GM21619 (cell line): ENCODE results near the gene SLC7A1.

Source experiments
- ATAC-seq: cut with Tn5 transposase; IDR thresholded peaks from one replicate; pipeline ENCODE4 v1.9.1; 2021; ENCODE audit not compliant: unreplicated experiment

Gene SLC7A1

DNA sequence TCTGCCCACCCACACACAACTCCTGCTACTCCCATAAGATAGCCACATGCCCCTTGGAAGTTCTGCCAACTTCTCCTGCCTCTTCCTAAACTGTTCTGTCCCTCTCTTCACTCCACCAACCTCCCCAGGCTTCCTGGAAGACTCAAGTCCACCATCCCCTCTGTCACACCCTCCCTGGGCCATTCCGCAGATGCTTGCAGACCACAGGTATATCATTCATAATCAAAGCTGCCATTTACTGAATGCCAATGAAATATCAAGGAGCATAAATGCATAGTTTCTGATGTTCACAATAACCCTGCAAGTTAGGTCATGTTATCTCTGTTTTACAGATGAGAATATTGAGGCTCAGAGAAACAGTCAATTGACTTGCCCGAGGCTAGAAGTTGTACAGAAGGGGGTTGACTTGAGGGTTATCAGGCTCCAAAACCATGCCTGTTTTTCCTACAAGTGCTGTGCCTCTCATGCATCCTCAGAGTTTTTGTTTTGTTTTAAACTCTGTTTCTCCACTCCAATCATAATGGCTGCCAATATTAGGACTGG, 135.6 kb downstream of the SLC7A1 start:
- no peak for ATAC-seq
